Gastroesophageal sphincter (tissue), 3 donors: ENCODE results near the gene GGTLC3.
"Not testable (repeated sequence)": the region's sequence is repeated elsewhere in the genome, so short reads cannot be mapped to it uniquely, and the experiment has no call there.

ENCODE experiments used
- CTCF ChIP-seq, 4 experiments: fragments of 200-600 bp in 2 of 4; fragments of 450-650 bp in 2 of 4; sonication (generic) in 1 of 4; IDR thresholded peaks; one replicate each; pipeline ENCODE4 v1.5.1; 2017 to 2019; ENCODE audit warnings: antibody characterized with exemption in 4 of 4, mild to moderate bottlenecking in 2 of 4, moderate library complexity in 2 of 4
- POLR2A ChIP-seq, 2 donors: fragments of 450-650 bp; IDR thresholded peaks; one replicate each; pipeline ENCODE4 v1.6.1; 2017; ENCODE audit warnings: antibody characterized with exemption in 2 of 2, mild to moderate bottlenecking in 2 of 2, moderate library complexity in 1 of 2
- POLR2AphosphoS5 ChIP-seq: sonication (generic); formaldehyde crosslinking; IDR thresholded peaks from one replicate; pipeline ENCODE4 v1.6.1; 2017; ENCODE audit warnings: antibody characterized with exemption

GRCh38 chr22:18523328-18523727 is 5.4 kb upstream of the GGTLC3 start:
- TF ChIP-seq CTCF (IDR thresholded peaks at IDR 0.05); POLR2A (IDR thresholded peaks at IDR 0.05); POLR2AphosphoS5: not testable (repeated sequence)
